H1 (cell line): Measurements from ENCODE around the gene RLBP1. TPM values are rescaled to one million over a fixed set of nuclear protein-coding genes. Genes with fewer than 3 reads are reported as not detected.

ENCODE experiments used
- CTCF ChIA-PET: fragments of 300-600 bp; sonication (Branson Sonifier 250); formaldehyde crosslinking; loops from one replicate; lab custom pipeline; 2021; ENCODE audit not compliant: partially characterized antibody; lab: Charles Lee
- POLR2A ChIA-PET: fragments of 300-600 bp; sonication (Branson Sonifier 250); formaldehyde crosslinking; loops from one replicate; lab custom pipeline; 2021; ENCODE audit warnings: inconsistent platforms; ENCODE audit not compliant: partially characterized antibody; lab: Charles Lee
- DNase-seq, 2 experiments: peaks; one replicate each; pipeline versions ENCODE4 v3.0.0 to v3.0.0-alpha.2; 2010 to 2022; ENCODE audit warnings: low spot score in 2 of 2, low read depth in 1 of 2, mixed read lengths in 1 of 2
- FAIRE-seq: peaks from 2 replicates; lab custom pipeline; 2011; peaks lifted over from hg19 to GRCh38; lab: Jason Lieb, UNC
- H2AFZ ChIP-seq: 2 replicates; pipeline ENCODE4 v1.8.1; 2012; ENCODE audit warnings: low read length, inconsistent platforms
- H2AK5ac ChIP-seq: 2 replicates; pipeline ENCODE4 v1.6.1; 2013; ENCODE audit warnings: low read depth, low read length
- H2BK120ac ChIP-seq: replicated peaks from 2 replicates; pipeline ENCODE3; 2013; ENCODE audit warnings: low read depth, low read length, inconsistent platforms
- H2BK12ac ChIP-seq: 2 replicates; pipeline ENCODE4 v1.6.1; 2013; ENCODE audit warnings: low read depth, low read length
- H2BK15ac ChIP-seq: 2 replicates; pipeline ENCODE4 v1.6.1; 2013; ENCODE audit warnings: low read length
- H2BK20ac ChIP-seq: 2 replicates; pipeline ENCODE4 v1.6.1; 2013; ENCODE audit warnings: low read length
- H2BK5ac ChIP-seq: 2 replicates; pipeline ENCODE4 v1.6.1; 2013; ENCODE audit warnings: low read depth, low read length
- H3K14ac ChIP-seq: 2 replicates; pipeline ENCODE4 v1.6.1; 2013; ENCODE audit warnings: inconsistent platforms; ENCODE audit not compliant: insufficient read length
- H3K18ac ChIP-seq: 2 replicates; pipeline ENCODE4 v1.6.1; 2013; ENCODE audit warnings: low read length; ENCODE audit errors: extremely low read depth
- H3K23ac ChIP-seq: 2 replicates; pipeline ENCODE4 v1.6.1; 2013; ENCODE audit warnings: inconsistent platforms; ENCODE audit not compliant: insufficient read length
- H3K23me2 ChIP-seq: 2 replicates; pipeline ENCODE4 v1.6.1; 2013; ENCODE audit warnings: low read depth, low read length
- H3K27ac ChIP-seq: 2 replicates; pipeline ENCODE4 v1.6.1; 2011; ENCODE audit warnings: low read depth, low read length, inconsistent platforms
- H3K27me3 ChIP-seq, 4 experiments: replicated peaks in 1 of 4; 1 replicate in 1 of 4; 2 replicates in 3 of 4; pipeline versions ENCODE4 v1.6.1 to v1.8.1; 2011 to 2013; ENCODE audit warnings: low read length in 3 of 4, mild to moderate bottlenecking in 3 of 4, inconsistent platforms in 2 of 4, mixed read lengths in 2 of 4, moderate library complexity in 1 of 4; ENCODE audit not compliant: control insufficient read depth in 3 of 4, insufficient read depth in 3 of 4; ENCODE audit errors: extremely low read depth in 1 of 4
- H3K36me3 ChIP-seq, 4 experiments: 2 replicates each; pipeline versions ENCODE4 v1.6.1 to v1.8.1; 2011 to 2013; ENCODE audit warnings: mild to moderate bottlenecking in 4 of 4, low read length in 3 of 4, moderate library complexity in 2 of 4, control low read depth in 1 of 4, inconsistent platforms in 1 of 4; ENCODE audit not compliant: insufficient read depth in 4 of 4, control insufficient read depth in 2 of 4
- H3K4ac ChIP-seq: replicated peaks from 2 replicates; pipeline ENCODE3; 2013; ENCODE audit warnings: low read length, low read depth, mixed read lengths, inconsistent platforms; ENCODE audit not compliant: insufficient read length
- H3K4me1 ChIP-seq, 4 experiments: replicated peaks in 1 of 4; 1 replicate in 1 of 4; 2 replicates in 3 of 4; pipeline versions ENCODE4 v1.6.1 to v1.8.1; 2011 to 2013; ENCODE audit warnings: low read length in 3 of 4, inconsistent platforms in 2 of 4, mixed read lengths in 1 of 4; ENCODE audit not compliant: insufficient read depth in 4 of 4, control insufficient read depth in 3 of 4
- H3K4me2 ChIP-seq, 2 experiments: 2 replicates each; pipeline versions ENCODE4 v1.6.1 to v1.8.1; 2011 to 2013; ENCODE audit warnings: low read depth in 2 of 2, low read length in 2 of 2, control low read depth in 1 of 2, inconsistent platforms in 1 of 2, mild to moderate bottlenecking in 1 of 2; ENCODE audit not compliant: insufficient read depth in 1 of 2
- H3K4me3 ChIP-seq, 4 experiments: fragments of 200-600, 300-600 bp in 1 of 4; sonication (generic), shearing (Covaris generic), sonication (Bioruptor Twin) in 1 of 4; 2 replicates each; pipeline versions ENCODE4 v1.5.1 to v1.8.1; 2011 to 2016; ENCODE audit warnings: low read length in 4 of 4, low read depth in 3 of 4, control low read depth in 2 of 4, inconsistent platforms in 2 of 4, mild to moderate bottlenecking in 2 of 4, mixed read lengths in 1 of 4, moderate library complexity in 1 of 4; ENCODE audit not compliant: insufficient read depth in 2 of 4; ENCODE audit errors: extremely low read depth in 1 of 4
- H3K56ac ChIP-seq: replicated peaks from 2 replicates; pipeline ENCODE3; 2013; ENCODE audit warnings: low read depth, mild to moderate bottlenecking, mixed read lengths, low read length, inconsistent platforms; ENCODE audit not compliant: insufficient read length
- H3K79me1 ChIP-seq: 2 replicates; pipeline ENCODE4 v1.6.1; 2013; ENCODE audit warnings: low read depth, low read length, control low read depth
- H3K79me2 ChIP-seq, 2 experiments: 2 replicates each; pipeline versions ENCODE4 v1.6.1 to v1.8.1; 2012 to 2013; ENCODE audit warnings: low read length in 2 of 2, mild to moderate bottlenecking in 2 of 2, inconsistent platforms in 1 of 2; ENCODE audit not compliant: insufficient read depth in 2 of 2, control insufficient read depth in 1 of 2
- H3K9ac ChIP-seq, 4 experiments: replicated peaks in 1 of 4; 1 replicate in 1 of 4; 2 replicates in 3 of 4; pipeline versions ENCODE4 v1.6.1 to v1.8.1; 2011 to 2013; ENCODE audit warnings: low read depth in 3 of 4, low read length in 3 of 4, control low read depth in 2 of 4, mild to moderate bottlenecking in 2 of 4, moderate library complexity in 2 of 4, inconsistent platforms in 1 of 4; ENCODE audit errors: extremely low read depth in 1 of 4
- H3K9me3 ChIP-seq, 2 experiments: 2 replicates each; pipeline versions ENCODE4 v1.6.1 to v1.8.1; 2012 to 2013; ENCODE audit warnings: mild to moderate bottlenecking in 2 of 2, moderate library complexity in 2 of 2, control low read depth in 1 of 2, inconsistent platforms in 1 of 2, low read depth in 1 of 2, low read length in 1 of 2, mixed read lengths in 1 of 2; ENCODE audit not compliant: insufficient read depth in 2 of 2
- H4K20me1 ChIP-seq, 2 experiments: replicated peaks in 1 of 2; 2 replicates each; pipeline versions ENCODE3 to v1.8.1; 2011 to 2013; ENCODE audit warnings: inconsistent platforms in 2 of 2, low read length in 2 of 2, mild to moderate bottlenecking in 1 of 2; ENCODE audit not compliant: insufficient read depth in 2 of 2, control insufficient read depth in 1 of 2
- H4K5ac ChIP-seq: 2 replicates; pipeline ENCODE4 v1.6.1; 2013; ENCODE audit warnings: low read length, low read depth, mixed read lengths, inconsistent platforms; ENCODE audit not compliant: insufficient read length
- H4K8ac ChIP-seq: 2 replicates; pipeline ENCODE4 v1.8.0; 2013; ENCODE audit warnings: mild to moderate bottlenecking, moderate library complexity, low read length, inconsistent platforms; ENCODE audit not compliant: insufficient read depth; ENCODE audit errors: extremely low read depth
- H4K91ac ChIP-seq: replicated peaks from 2 replicates; pipeline ENCODE3; 2013; ENCODE audit warnings: low read length, mixed read lengths, inconsistent platforms; ENCODE audit not compliant: insufficient read length
- CTCF ChIP-seq, 3 experiments: IDR thresholded peaks; 1 replicate in 2 of 3; 2 replicates in 1 of 3; pipeline versions ENCODE4 v1.5.1 to v1.6.1; 2011; ENCODE audit warnings: low read length in 3 of 3, mild to moderate bottlenecking in 3 of 3, inconsistent platforms in 2 of 3, low read depth in 1 of 3, moderate library complexity in 1 of 3; ENCODE audit not compliant: insufficient read depth in 1 of 3; ENCODE audit errors: control extremely low read depth in 1 of 3
- E2F6 ChIP-seq: IDR thresholded peaks from 2 replicates; pipeline ENCODE4 v1.6.1; 2012; ENCODE audit warnings: inconsistent platforms
- MAFK ChIP-seq: IDR thresholded peaks from 2 replicates; pipeline ENCODE4 v1.6.1; 2012; ENCODE audit warnings: low read depth, mild to moderate bottlenecking, improper control_type of control experiment, low read length
- POU5F1 ChIP-seq: IDR thresholded peaks from 2 replicates; pipeline ENCODE4 v1.6.1; 2011; ENCODE audit warnings: low read depth, mild to moderate bottlenecking, low read length, moderate library complexity
- RBBP5 ChIP-seq: IDR thresholded peaks from 2 replicates; pipeline ENCODE4 v1.7.1; 2012; ENCODE audit warnings: low read depth, mild to moderate bottlenecking, inconsistent platforms, low read length, moderate library complexity, borderline replicate concordance
- SP2 ChIP-seq: IDR thresholded peaks from 2 replicates; pipeline ENCODE4 v1.6.1; 2012; ENCODE audit warnings: mild to moderate bottlenecking, low read length, inconsistent platforms
- TAF7 ChIP-seq: optimal IDR thresholded peaks from 2 replicates; pipeline ENCODE3; 2011; ENCODE audit warnings: low read depth, mild to moderate bottlenecking, inconsistent platforms, low read length, moderate library complexity, borderline replicate concordance
- WGBS, 2 experiments: shearing (Covaris generic) in 1 of 2; methylation state at CpG; one replicate each; pipeline versions ENCODE4 v1.1.6 to v1.1.7; 2013 to 2015; ENCODE audit warnings: low lambda C conversion rate in 2 of 2, mixed read lengths in 2 of 2, inconsistent platforms in 1 of 2, low coverage in 1 of 2, missing lambda C conversion rate in 1 of 2; ENCODE audit not compliant: insufficient replicate concordance in 2 of 2, insufficient coverage in 1 of 2, insufficient read length in 1 of 2; ENCODE audit errors: extremely low coverage in 1 of 2, missing lambda C conversion rate in 1 of 2; 5-methylcytosine and 5-hydroxymethylcytosine counted together
- polyA plus RNA-seq, 7 experiments: library from polyadenylated mRNA; depleted of rRNA in 3 of 7; stranded (reverse) in 5 of 7; unstranded in 2 of 7; fragments of >200 nt in 5 of 7; fragments of 200-250 nt in 2 of 7; gene quantifications; 1 replicate in 5 of 7; 2 replicates in 1 of 7; 4 replicates in 1 of 7; pipeline versions ENCODE4 v1.2.1 to v1.2.3, GENCODE V29; 2011 to 2013; ENCODE audit warnings: missing spikeins in 2 of 7, mixed read lengths in 2 of 7
- total RNA-seq: library from RNA; stranded (reverse); fragmentation: NEBNext Ultra II Directional; extraction: Animal tissue kit (Norgen Biotek cat#: 25700); gene quantifications from 2 replicates; pipeline ENCODE4 v1.2.1, GENCODE V29; 2021

Gene RLBP1
- total and polyA plus RNA-seq, 2 of the 8 experiments (the other 6 are each of a cell fraction or from before 2014, with no cell fraction given), result 0.05 TPM; not detected in 1

DNA sequence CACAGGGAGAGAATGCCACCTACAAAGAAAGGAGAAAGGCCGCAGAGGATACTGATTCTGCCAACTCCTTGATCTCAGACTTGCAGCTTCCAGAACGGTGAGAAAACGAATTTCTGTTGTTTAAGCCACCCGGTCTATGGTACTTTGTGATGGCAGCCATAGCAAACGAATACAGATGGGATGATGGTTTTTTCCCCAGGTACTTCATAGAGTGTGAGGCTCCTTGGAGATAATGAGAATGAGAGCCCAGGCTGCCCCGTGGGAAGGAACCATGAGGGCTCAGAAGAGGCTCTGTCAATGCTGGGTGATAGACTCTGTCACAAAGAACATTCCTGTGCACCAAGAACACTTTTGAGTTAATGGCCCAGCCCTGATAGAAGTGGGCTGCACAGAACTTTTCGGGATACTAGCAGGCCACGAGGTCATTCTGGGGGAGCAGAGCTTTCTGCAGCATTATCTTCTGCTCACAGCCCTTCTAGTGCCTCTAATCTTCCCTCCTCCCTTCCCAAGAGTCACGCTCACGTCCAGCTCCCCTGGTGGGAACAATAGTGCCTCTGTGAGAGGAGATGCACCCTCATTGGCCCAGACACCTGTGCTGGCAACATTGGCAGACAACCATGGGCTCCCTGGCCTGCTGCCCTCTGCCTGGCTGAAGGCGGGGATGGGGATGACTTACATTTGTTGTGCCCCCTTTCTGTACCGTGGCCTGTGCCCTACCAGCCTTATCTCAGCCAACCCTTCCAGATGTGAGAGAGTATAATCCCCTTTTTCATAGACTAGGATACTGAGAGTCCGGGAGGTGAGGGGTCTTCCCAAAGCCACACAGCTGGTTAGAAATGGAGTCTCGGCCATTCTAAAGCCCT is 5.2 kb upstream of the RLBP1 start:
- H4K20me1 ChIP-seq, result no peaks in the 10 kb centered on the region
- no peak for FAIRE-seq
- no peak overlapping the region for H3K14ac ChIP-seq
- no peak overlapping the region for H3K23ac ChIP-seq
- H2BK20ac ChIP-seq, result no peak overlapping the region
- no peak overlapping the region for H3K4me3 ChIP-seq
- POLR2A ChIA-PET, result interaction anchor here (1.2 kb wide), 1 partner anchor 18 kb away, joined by 3 read pairs; no protein-coding TSS in a partner anchor
- H3K9me3 ChIP-seq, result no peaks in the 10 kb centered on the region
- H4K91ac ChIP-seq, result no peak overlapping the region
- H3K56ac ChIP-seq, result no peak overlapping the region
- H3K79me1 ChIP-seq, result no peaks in the 10 kb centered on the region
- H2BK12ac ChIP-seq, result no peak overlapping the region
- no peak for TF ChIP-seq RBBP5
- TF ChIP-seq TAF7, result no peak
- TF ChIP-seq SP2, result no peak
- no peak for TF ChIP-seq MAFK
- TF ChIP-seq E2F6, result no peak
- TF ChIP-seq CTCF (IDR thresholded peaks at IDR 0.05; ENCODE audit: control extremely low read depth in 1 of 3, insufficient read depth in 1 of 3, low read depth in 1 of 3, low read length in 3 of 3), result no peak
- TF ChIP-seq POU5F1, result no peak
- H3K27ac ChIP-seq, result no peak overlapping the region
- CTCF ChIA-PET, result interaction anchor here (0.6 to 2.3 kb wide), 3 partner anchors 9 to 27 kb away, joined by 4 to 14 read pairs (median 8); no protein-coding TSS in a partner anchor
- H2BK120ac ChIP-seq, result no peak overlapping the region
- 87% methylated on average over 14 of the region's 14 CpGs; no CpG with 5 or more reads in 1 of the 2 experiments for WGBS, 2 experiments
- no peaks in the 10 kb centered on the region for H3K36me3 ChIP-seq
- H3K79me2 ChIP-seq, result no peaks in the 10 kb centered on the region
- no peak overlapping the region for H3K18ac ChIP-seq
- H2BK15ac ChIP-seq, result no peak overlapping the region
- no peak for DNase-seq
- no peak overlapping the region for H2AK5ac ChIP-seq
- H2AFZ ChIP-seq, result no peak overlapping the region
- no peak overlapping the region for H3K4me2 ChIP-seq
- H3K23me2 ChIP-seq, result no peaks in the 10 kb centered on the region
- no peak overlapping the region for H4K5ac ChIP-seq
- no peak overlapping the region for H2BK5ac ChIP-seq
- H3K4ac ChIP-seq, result no peak overlapping the region
- no peak overlapping the region for H4K8ac ChIP-seq
- H3K9ac ChIP-seq, result no peak overlapping the region
- H3K27me3 ChIP-seq, result no peaks in the 10 kb centered on the region
- H3K4me1 ChIP-seq, result no peaks in the 10 kb centered on the region; a peak in 2 of 7 replicates
